HCT116 (cell line): ENCODE results near the gene ZBTB16.

Experiments
- CEBPB ChIP-seq: IDR thresholded peaks from 2 replicates; pipeline ENCODE4 v1.6.1; 2012; ENCODE audit warnings: low read depth
- EGR1 ChIP-seq: IDR thresholded peaks from 2 replicates; pipeline ENCODE4 v1.6.1; 2012; ENCODE audit warnings: low read depth
- EZH2 ChIP-seq: fragments of 200-600 bp; sonication (generic); IDR thresholded peaks from 2 replicates; pipeline ENCODE4 v1.6.1; 2017; ENCODE audit warnings: antibody characterized with exemption, mixed run types
- POLR2A ChIP-seq: IDR thresholded peaks from 2 replicates; pipeline ENCODE4 v1.7.0; 2011; ENCODE audit warnings: borderline replicate concordance; ENCODE audit not compliant: insufficient read depth, insufficient read length; ENCODE audit errors: extremely low read depth
- RAD21 ChIP-seq: IDR thresholded peaks from 2 replicates; pipeline ENCODE4 v1.6.1; 2012; ENCODE audit warnings: low read depth, mild to moderate bottlenecking
- TF ChIP-seq, protein P1 (sequence below), 3 experiments: fragments of 200-600 bp in 1 of 3; sonication (generic) in 1 of 3; IDR thresholded peaks in 2 of 3; conservative IDR thresholded peaks in 1 of 3; 2 replicates each; pipeline ENCODE4 v1.5.1; 2012 to 2017; ENCODE audit warnings: low read depth in 2 of 3, low read length in 2 of 3, antibody characterized with exemption in 1 of 3, borderline replicate concordance in 1 of 3, control low read depth in 1 of 3, mild to moderate bottlenecking in 1 of 3, mixed read lengths in 1 of 3, mixed run types in 1 of 3, moderate library complexity in 1 of 3; ENCODE audit not compliant: insufficient read depth in 1 of 3

DNA sequence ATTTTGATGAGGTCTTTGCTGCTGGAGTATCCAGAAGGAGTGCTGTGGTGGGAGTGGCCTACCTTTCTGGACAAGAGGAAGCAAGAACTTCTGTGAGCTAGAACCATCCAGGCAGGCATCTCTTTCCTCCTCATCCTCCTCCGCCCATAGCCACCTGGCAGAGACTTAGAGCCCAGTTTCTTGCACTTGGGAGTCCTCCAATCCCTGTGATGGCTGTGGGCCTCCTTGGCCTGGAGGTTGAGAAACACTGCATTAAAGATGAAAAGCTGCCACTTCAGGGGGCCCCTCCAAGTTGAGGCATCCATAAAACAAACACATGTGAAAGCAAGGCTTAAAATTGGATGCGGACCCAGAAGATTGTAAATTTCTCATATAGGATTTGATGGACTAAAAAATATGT is 110.3 kb downstream of the ZBTB16 start:
- TF ChIP-seq RAD21 (no peak), POLR2A (no peak), EZH2 (no peak), CEBPB (no peak), EGR1 (no peak)
- TF ChIP-seq, protein P1, sequence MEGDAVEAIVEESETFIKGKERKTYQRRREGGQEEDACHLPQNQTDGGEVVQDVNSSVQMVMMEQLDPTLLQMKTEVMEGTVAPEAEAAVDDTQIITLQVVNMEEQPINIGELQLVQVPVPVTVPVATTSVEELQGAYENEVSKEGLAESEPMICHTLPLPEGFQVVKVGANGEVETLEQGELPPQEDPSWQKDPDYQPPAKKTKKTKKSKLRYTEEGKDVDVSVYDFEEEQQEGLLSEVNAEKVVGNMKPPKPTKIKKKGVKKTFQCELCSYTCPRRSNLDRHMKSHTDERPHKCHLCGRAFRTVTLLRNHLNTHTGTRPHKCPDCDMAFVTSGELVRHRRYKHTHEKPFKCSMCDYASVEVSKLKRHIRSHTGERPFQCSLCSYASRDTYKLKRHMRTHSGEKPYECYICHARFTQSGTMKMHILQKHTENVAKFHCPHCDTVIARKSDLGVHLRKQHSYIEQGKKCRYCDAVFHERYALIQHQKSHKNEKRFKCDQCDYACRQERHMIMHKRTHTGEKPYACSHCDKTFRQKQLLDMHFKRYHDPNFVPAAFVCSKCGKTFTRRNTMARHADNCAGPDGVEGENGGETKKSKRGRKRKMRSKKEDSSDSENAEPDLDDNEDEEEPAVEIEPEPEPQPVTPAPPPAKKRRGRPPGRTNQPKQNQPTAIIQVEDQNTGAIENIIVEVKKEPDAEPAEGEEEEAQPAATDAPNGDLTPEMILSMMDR (IDR thresholded peaks at IDR 0.05 in 2 of 3, conservative IDR thresholded peaks at IDR 0.05 in 1 of 3; ENCODE audit: borderline replicate concordance in 1 of 3, insufficient read depth in 1 of 3, low read depth in 2 of 3, low read length in 2 of 3): no peak
